ENCODE results near the gene TWIST1. TPM values are rescaled to one million over a fixed set of nuclear protein-coding genes. Genes with fewer than 3 reads are reported as not detected.

TWIST1 gene
- total and polyA plus RNA-seq, 2 of the 13 experiments (the other 11 are each of a cell fraction or from before 2014, with no cell fraction given) = not detected

- 42% methylated on average over 6 of the region's 6 CpGs for WGBS (ENCODE audit: low lambda C conversion rate)
- Histone ChIP-seq H3K9ac (ENCODE audit: insufficient read depth, low read depth, low read length) (no peak overlapping the region), H3K4me1 (ENCODE audit: insufficient read depth, low read length) (no peaks in the 10 kb centered on the region), H4K20me1 (ENCODE audit: insufficient read depth, low read length) (no peaks in the 10 kb centered on the region), H3K27me3 (ENCODE audit: control insufficient read depth in 1 of 2, insufficient read depth in 2 of 2, low read length in 2 of 2) (peaks cover 0 to 44% of the 10 kb centered on the region in 2 experiments; a peak in 2 of 5 replicates), H3K4me3 (replicated peaks in 1 of 3; ENCODE audit: insufficient read depth in 1 of 3, low read depth in 2 of 3, low read length in 3 of 3) (no peak overlapping the region), H3K27ac (ENCODE audit: extremely low read length, insufficient read depth, low read length) (no peak overlapping the region), H3K4me2 (ENCODE audit: low read depth, low read length) (no peak overlapping the region), H3K9me3 (ENCODE audit: low read length) (no peaks in the 10 kb centered on the region), H3K79me2 (ENCODE audit: insufficient read depth, low read length) (no peaks in the 10 kb centered on the region), H3K36me3 (replicated peaks in 1 of 2; ENCODE audit: control insufficient read depth in 1 of 2, insufficient read depth in 2 of 2, low read length in 2 of 2) (no peaks in the 10 kb centered on the region), H2AFZ (ENCODE audit: low read length) (no peak overlapping the region)
- intact Hi-C loops (cut with micrococcal nuclease; ENCODE audit: unreplicated experiment) (no loop called here), in situ Hi-C loops (cut with HindIII; ENCODE audit: extremely low pct_ligation_motif_present, low pct_unique_long_range_greater_than_20kb) (loop anchor here (25.0 kb wide), 1 partner anchor 555 kb away; no protein-coding TSS in a partner anchor)
- ChIA-PET POLR2A (no interaction called here), CTCF (ENCODE audit: low intra/inter-chr PET ratio, low total read pairs) (no interaction called here)
- BruUV-seq (replicated peaks) = no TSS peak
- TF ChIP-seq ZNF501 (CRISPR knock-in tag; IDR thresholded peaks at IDR 0.05) (no peak), ZXDC (CRISPR knock-in tag; IDR thresholded peaks at IDR 0.05) (no peak), FLYWCH1 (CRISPR knock-in tag; IDR thresholded peaks at IDR 0.05) (no peak), ZNF605 (CRISPR knock-in tag; IDR thresholded peaks at IDR 0.05) (no peak), MAZ (IDR thresholded peaks at IDR 0.05; ENCODE audit: borderline replicate concordance, low read depth, low read length) (no peak), MAZ (CRISPR knock-in tag; IDR thresholded peaks at IDR 0.05; ENCODE audit: low read depth) (no peak), U2AF1 (optimal IDR thresholded peaks at IDR 0.05; ENCODE audit: low read depth, low read length) (no peak), AKAP8 (CRISPR knock-in tag; IDR thresholded peaks at IDR 0.05) (no peak), PTBP1 (IDR thresholded peaks at IDR 0.05; ENCODE audit: low read depth, low read length, poor library complexity, severe bottlenecking) (no peak), MXI1 (IDR thresholded peaks at IDR 0.05; ENCODE audit: borderline replicate concordance, low read depth, low read length) (no peak), ZBTB8A (CRISPR knock-in tag; IDR thresholded peaks at IDR 0.05; ENCODE audit: borderline replicate concordance, low read depth) (no peak), STAT6 (CRISPR knock-in tag; IDR thresholded peaks at IDR 0.05; ENCODE audit: borderline replicate concordance) (no peak), HNRNPK (IDR thresholded peaks at IDR 0.05; ENCODE audit: low read depth, low read length, poor library complexity, severe bottlenecking) (no peak), SNAI1 (CRISPR knock-in tag; IDR thresholded peaks at IDR 0.05; ENCODE audit: borderline replicate concordance) (no peak), ZNF124 (CRISPR knock-in tag; IDR thresholded peaks at IDR 0.05) (no peak), ZFP1 (CRISPR knock-in tag; IDR thresholded peaks at IDR 0.05) (no peak), ZNF598 (CRISPR knock-in tag; IDR thresholded peaks at IDR 0.05; ENCODE audit: borderline replicate concordance) (no peak), RAD21 (CRISPR knock-in tag; IDR thresholded peaks at IDR 0.05) (no peak), ARID3A (IDR thresholded peaks at IDR 0.05; ENCODE audit: low read depth, low read length) (no peak), ZNF496 (CRISPR knock-in tag; IDR thresholded peaks at IDR 0.05; ENCODE audit: insufficient replicate concordance) (no peak), SMAD9 (CRISPR knock-in tag; IDR thresholded peaks at IDR 0.05) (no peak)
- DNase-seq (ENCODE audit: low spot score) (no peak), ATAC-seq (no peak), FAIRE-seq (no peak)
Observed at GRCh38 chr7:19107081-19107355, 10.4 kb downstream of the TWIST1 start.

Data from HepG2 (cell line).